AG10803 (cell line): ENCODE measurements around the gene RAPH1.

Experiments used
- DNase-seq: peaks from one replicate; pipeline ENCODE4 v3.0.0; 2010; ENCODE audit warnings: low read depth
- H3K4me3 ChIP-seq: 2 replicates; pipeline ENCODE4 v1.5.1; 2011; ENCODE audit warnings: mild to moderate bottlenecking, low read length, control low read depth
- CTCF ChIP-seq: conservative IDR thresholded peaks from 2 replicates; pipeline ENCODE4 v1.5.1; 2011; ENCODE audit warnings: mild to moderate bottlenecking, low read length, control low read depth, inconsistent platforms

The RAPH1 gene

GRCh38 chr2:203500951-203501350 is 34.1 kb downstream of the RAPH1 start:
- H3K4me3 ChIP-seq = no peak overlapping the region
- DNase-seq = no peak
- no peak for TF ChIP-seq CTCF

GRCh38 chr2:203500297-203500696 is 34.8 kb downstream of the RAPH1 start:
- TF ChIP-seq CTCF = no peak
- no peak for DNase-seq
- H3K4me3 ChIP-seq = no peak overlapping the region

GRCh38 chr2:203498161-203498560 is 36.9 kb downstream of the RAPH1 start:
- no peak overlapping the region for H3K4me3 ChIP-seq
- TF ChIP-seq CTCF = no peak
- peak; percentile 65 for DNase-seq

- no peak overlapping the region for H3K4me3 ChIP-seq
- TF ChIP-seq CTCF = no peak
- peak; percentile 37 for DNase-seq
These were observed 42.1 kb downstream of the RAPH1 start for GRCh38 chr2:203492965-203493364.

GRCh38 chr2:203490391-203490790 is 44.7 kb downstream of the RAPH1 start:
- no peak overlapping the region for H3K4me3 ChIP-seq
- no peak for DNase-seq
- TF ChIP-seq CTCF = no peak

DNA sequence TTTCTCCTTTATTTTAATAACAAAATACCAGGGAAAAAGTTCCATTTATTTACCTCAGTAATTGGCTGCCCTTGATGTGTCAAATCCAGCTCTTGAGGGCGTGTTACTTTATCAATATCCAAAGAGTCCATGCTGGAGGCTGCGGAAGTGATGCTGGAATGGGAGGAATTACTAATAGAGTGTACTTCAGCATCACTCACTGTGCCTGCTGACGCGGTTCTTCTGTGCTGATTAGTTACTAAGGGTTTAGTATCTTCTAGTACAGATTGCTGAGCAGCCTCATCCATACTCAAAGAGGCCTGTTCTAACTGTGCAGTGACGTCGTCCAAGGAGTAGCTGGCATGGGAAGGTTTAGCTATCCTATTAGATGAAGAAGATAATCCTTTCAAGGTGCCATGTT is 45.6 kb downstream of the RAPH1 start:
- no peak for DNase-seq
- H3K4me3 ChIP-seq = no peak overlapping the region
- no peak for TF ChIP-seq CTCF

DNA sequence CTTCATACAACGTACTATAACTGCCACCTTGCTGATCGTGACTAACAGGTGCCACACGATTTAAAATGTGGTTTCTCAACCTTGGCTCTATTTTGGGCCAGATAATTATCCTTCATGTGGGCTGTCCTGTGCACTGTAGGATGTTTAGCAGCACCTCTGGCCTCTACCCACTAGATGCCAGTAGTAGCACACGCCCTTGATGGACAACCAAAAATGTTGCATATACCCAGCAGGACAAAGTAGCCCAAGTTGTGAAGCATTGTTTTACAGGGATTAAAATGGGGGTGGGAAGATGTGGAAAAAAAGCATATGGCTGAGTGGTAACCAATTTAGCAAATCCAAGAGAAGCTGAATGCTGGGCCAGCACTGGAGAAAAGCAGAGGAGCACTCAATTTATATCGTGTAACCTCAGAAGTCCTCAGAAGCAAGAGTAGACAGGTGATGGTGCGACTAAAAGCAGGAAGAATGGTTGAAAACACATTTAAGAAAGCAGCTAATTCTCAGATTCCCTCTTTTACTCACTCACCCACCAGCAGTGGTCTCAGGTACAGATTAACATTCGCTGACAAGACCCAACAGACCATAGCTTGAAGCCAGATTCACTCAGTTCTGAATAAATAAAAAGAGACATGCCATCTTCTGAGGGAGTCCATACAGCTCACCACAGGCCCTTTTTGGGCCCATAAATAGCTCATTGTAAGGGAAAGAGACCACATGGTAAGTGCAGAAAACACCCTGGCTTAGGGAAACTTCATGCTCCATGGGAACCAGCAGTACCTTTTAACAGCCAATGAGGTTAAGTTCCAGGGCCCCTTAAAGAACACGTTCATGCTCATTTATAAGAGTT is 50.6 kb downstream of the RAPH1 start:
- DNase-seq = peak; percentile 45
- peak; percentile 68 for TF ChIP-seq CTCF

More for the DNA sequence above, 50.6 kb downstream of the RAPH1 start:
- H3K4me3 ChIP-seq = no peak overlapping the region
